WTC11 (cell line): Measurements from ENCODE around the gene TBC1D22A. TPM values are rescaled to one million over a fixed set of nuclear protein-coding genes. Genes with fewer than 3 reads are reported as not detected.

ENCODE experiments used
- ATAC-seq: fragments of 200-7000 bp; cut with Tn5 transposase; 2 replicates; pipeline ENCODE4 v1.10.0; 2021; ENCODE audit warnings: mild to moderate bottlenecking, moderate library complexity
- CTCF ChIA-PET: fragments of 300-600 bp; sonication (Branson Sonifier 250); formaldehyde crosslinking; loops from one replicate; lab custom pipeline; 2021; ENCODE audit warnings: antibody characterized with exemption; lab: Charles Lee
- POLR2A ChIA-PET: fragments of 350-600 bp; sonication (Branson Sonifier 250); formaldehyde crosslinking; loops from one replicate; lab custom pipeline; 2021; ENCODE audit warnings: antibody characterized with exemption; lab: Charles Lee
- DNase-seq: peaks from one replicate; pipeline ENCODE4 v3.0.0; 2021; ENCODE audit warnings: low spot score
- H3K27ac Mint-ChIP-seq: 2 replicates; pipeline ENCODE4 v1.8.0; 2021; ENCODE audit warnings: mixed read lengths
- H3K27me3 Mint-ChIP-seq: 2 replicates; pipeline ENCODE4 v1.8.0; 2021; ENCODE audit warnings: low read depth, mild to moderate bottlenecking, moderate library complexity, mixed read lengths
- H3K36me3 Mint-ChIP-seq: 2 replicates; pipeline ENCODE4 v1.8.0; 2021; ENCODE audit warnings: mixed read lengths
- H3K4me1 Mint-ChIP-seq: 2 replicates; pipeline ENCODE4 v1.8.0; 2022; ENCODE audit warnings: mixed read lengths
- H3K4me3 Mint-ChIP-seq: 2 replicates; pipeline ENCODE4 v1.8.0; 2021; ENCODE audit warnings: mild to moderate bottlenecking, moderate library complexity, mixed read lengths
- H3K9me3 Mint-ChIP-seq: 2 replicates; pipeline ENCODE4 v1.8.0; 2021; ENCODE audit warnings: mixed read lengths
- ATF6 ChIP-seq: sonication (generic); formaldehyde crosslinking; IDR thresholded peaks from 2 replicates; pipeline ENCODE4 v1.8.1; 2023; ENCODE audit warnings: mild to moderate bottlenecking, missing genetic modification reagents
- CREM ChIP-seq: sonication (generic); formaldehyde crosslinking; IDR thresholded peaks from 2 replicates; pipeline ENCODE4 v1.8.1; 2022; ENCODE audit warnings: mild to moderate bottlenecking, missing genetic modification reagents, moderate library complexity
- E2F1 ChIP-seq: sonication (generic); formaldehyde crosslinking; IDR thresholded peaks from 2 replicates; pipeline ENCODE4 v1.8.0; 2022; ENCODE audit warnings: mild to moderate bottlenecking, missing genetic modification reagents
- ERG ChIP-seq: fragments of 250-450 bp; sonication (Bioruptor Pico); IDR thresholded peaks from 2 replicates; pipeline ENCODE4 v1.8.0; 2021; ENCODE audit warnings: mild to moderate bottlenecking
- ESRRA ChIP-seq: sonication (generic); formaldehyde crosslinking; IDR thresholded peaks from 2 replicates; pipeline ENCODE4 v1.8.1; 2022; ENCODE audit warnings: mild to moderate bottlenecking, missing genetic modification reagents, borderline replicate concordance
- ETV6 ChIP-seq: sonication (generic); formaldehyde crosslinking; IDR thresholded peaks from 2 replicates; pipeline ENCODE4 v1.8.1; 2022; ENCODE audit warnings: mild to moderate bottlenecking, missing genetic modification reagents
- FOXP1 ChIP-seq: sonication (generic); formaldehyde crosslinking; IDR thresholded peaks from 2 replicates; pipeline ENCODE4 v1.8.0; 2022; ENCODE audit warnings: missing genetic modification reagents, mild to moderate bottlenecking, moderate library complexity, borderline replicate concordance
- JAZF1 ChIP-seq: fragments of 250-450 bp; sonication (Bioruptor Pico); IDR thresholded peaks from 2 replicates; pipeline ENCODE4 v1.9.0; 2021; ENCODE audit warnings: moderate library complexity, mild to moderate bottlenecking, inconsistent platforms
- MLX ChIP-seq: sonication (generic); formaldehyde crosslinking; IDR thresholded peaks from 2 replicates; pipeline ENCODE4 v1.8.1; 2023; ENCODE audit warnings: mild to moderate bottlenecking, missing genetic modification reagents, moderate library complexity
- NFATC4 ChIP-seq: fragments of 250-450 bp; sonication (Bioruptor Pico); IDR thresholded peaks from 2 replicates; pipeline ENCODE4 v1.9.0; 2021; ENCODE audit warnings: mild to moderate bottlenecking
- NFE2L1 ChIP-seq: sonication (generic); formaldehyde crosslinking; IDR thresholded peaks from 2 replicates; pipeline ENCODE4 v1.8.1; 2023; ENCODE audit warnings: missing genetic modification reagents
- PRRX2 ChIP-seq: fragments of 250-450 bp; sonication (Bioruptor Pico); IDR thresholded peaks from 2 replicates; pipeline ENCODE4 v1.8.0; 2021; ENCODE audit warnings: mild to moderate bottlenecking
- RELA ChIP-seq: sonication (generic); formaldehyde crosslinking; IDR thresholded peaks from 2 replicates; pipeline ENCODE4 v1.8.1; 2022; ENCODE audit warnings: missing genetic modification reagents, mild to moderate bottlenecking, borderline replicate concordance
- SMAD3 ChIP-seq: sonication (generic); formaldehyde crosslinking; IDR thresholded peaks from 2 replicates; pipeline ENCODE4 v1.8.0; 2022; ENCODE audit warnings: missing genetic modification reagents, mild to moderate bottlenecking, borderline replicate concordance
- TCF7 ChIP-seq: sonication (generic); formaldehyde crosslinking; IDR thresholded peaks from 2 replicates; pipeline ENCODE4 v1.8.0; 2022; ENCODE audit warnings: mild to moderate bottlenecking, low read depth, missing genetic modification reagents, moderate library complexity
- ZBTB21 ChIP-seq: sonication (generic); formaldehyde crosslinking; IDR thresholded peaks from 2 replicates; pipeline ENCODE4 v1.8.1; 2023; ENCODE audit warnings: mild to moderate bottlenecking, missing genetic modification reagents, borderline replicate concordance
- ZBTB43 ChIP-seq: sonication (generic); formaldehyde crosslinking; IDR thresholded peaks from 2 replicates; pipeline ENCODE4 v1.8.1; 2023; ENCODE audit warnings: mild to moderate bottlenecking, missing genetic modification reagents
- ZNF232 ChIP-seq: sonication (generic); formaldehyde crosslinking; IDR thresholded peaks from 2 replicates; pipeline ENCODE4 v1.8.0; 2022; ENCODE audit warnings: mild to moderate bottlenecking, missing genetic modification reagents
- ZNF317 ChIP-seq: sonication (generic); formaldehyde crosslinking; IDR thresholded peaks from 2 replicates; pipeline ENCODE4 v1.8.1; 2023; ENCODE audit warnings: low read depth, mild to moderate bottlenecking, moderate library complexity, missing genetic modification reagents, borderline replicate concordance
- ZNF425 ChIP-seq: fragments of 250-450 bp; sonication (Bioruptor Pico); conservative IDR thresholded peaks from 2 replicates; pipeline ENCODE4 v1.9.0; 2021; ENCODE audit warnings: mild to moderate bottlenecking
- ZNF512 ChIP-seq: sonication (generic); formaldehyde crosslinking; IDR thresholded peaks from 2 replicates; pipeline ENCODE4 v1.8.1; 2022; ENCODE audit warnings: missing genetic modification reagents, borderline replicate concordance
- ZNF671 ChIP-seq: fragments of 250-450 bp; sonication (Bioruptor Pico); IDR thresholded peaks from 2 replicates; pipeline ENCODE4 v1.8.0; 2021; ENCODE audit warnings: mild to moderate bottlenecking
- ZSCAN18 ChIP-seq: fragments of 250-450 bp; sonication (Bioruptor Pico); IDR thresholded peaks from 2 replicates; pipeline ENCODE4 v2.1.2; 2022; ENCODE audit warnings: mild to moderate bottlenecking, moderate library complexity
- total RNA-seq: library from RNA; stranded (reverse); gene quantifications from 3 replicates; pipeline ENCODE4 v1.2.3, GENCODE V29; 2021

Gene TBC1D22A
- total RNA-seq, 1 experiment from 2014 or later, result 18.1 TPM

- TF ChIP-seq ZNF512 (CRISPR knock-in tag), result no peak
- TF ChIP-seq PRRX2, result no peak
- TF ChIP-seq NFATC4 (CRISPR knock-in tag), result no peak
- TF ChIP-seq FOXP1, result no peak
- no peak for TF ChIP-seq ZNF425 (CRISPR knock-in tag)
- no peak for TF ChIP-seq ETV6 (CRISPR knock-in tag)
Measured at GRCh38 chr22:46857885-46858143, 95.4 kb downstream of the TBC1D22A start (continued).

- ChIA-PET CTCF (no interaction called here), POLR2A (no interaction called here)
- Mint-ChIP-seq H3K27me3 (no peaks in the 10 kb centered on the region; the same call in 1 of the 2 replicates), H3K4me1 (peaks cover 22% of the 10 kb centered on the region), H3K9me3 (0 out of 2 replicates have a peak, but pooled peaks cover 4% of the 10 kb centered on the region), H3K36me3 (peaks cover 3% of the 10 kb centered on the region; the same call in 1 of the 2 replicates), H3K27ac (no peak overlapping the region), H3K4me3 (no peak overlapping the region)
- no peak for TF ChIP-seq ZSCAN18 (CRISPR knock-in tag)
- TF ChIP-seq RELA (CRISPR knock-in tag), result no peak
- TF ChIP-seq ZBTB21 (CRISPR knock-in tag), result no peak
- no peak for TF ChIP-seq ZNF671 (CRISPR knock-in tag)
- TF ChIP-seq PRRX2, result no peak
- no peak for TF ChIP-seq NFE2L1 (CRISPR knock-in tag)
- no peak for TF ChIP-seq ERG
- DNase-seq, result no peak
- ATAC-seq, result no peak
Measured at GRCh38 chr22:46858181-46858771, 95.8 kb downstream of the TBC1D22A start.

GRCh38 chr22:46860562-46860961 is 98.1 kb downstream of the TBC1D22A start:
- ChIA-PET CTCF (interaction anchor here (3.1 kb wide), 1 partner anchor 57 kb away, joined by 8 read pairs; no protein-coding TSS in a partner anchor), POLR2A (no interaction called here)
- Mint-ChIP-seq H3K9me3 (0 out of 2 replicates have a peak, but pooled peaks cover 4% of the 10 kb centered on the region), H3K27ac (peak overlapping the region; percentile 55; the same call in 1 of the 2 replicates), H3K4me1 (peaks cover 20% of the 10 kb centered on the region), H3K4me3 (no peak overlapping the region), H3K36me3 (peaks cover 3% of the 10 kb centered on the region; the same call in 1 of the 2 replicates), H3K27me3 (no peaks in the 10 kb centered on the region; the same call in 1 of the 2 replicates)
- no peak for ATAC-seq
- DNase-seq, result no peak
- no peak for TF ChIP-seq JAZF1 (CRISPR knock-in tag)
- TF ChIP-seq ZNF317 (CRISPR knock-in tag), result no peak
- no peak for TF ChIP-seq ZBTB43 (CRISPR knock-in tag)
- no peak for TF ChIP-seq ESRRA
- no peak for TF ChIP-seq MLX (CRISPR knock-in tag)
- TF ChIP-seq CREM (CRISPR knock-in tag), result no peak
- TF ChIP-seq ATF6 (CRISPR knock-in tag), result no peak
- TF ChIP-seq ZNF232, result no peak
- no peak for TF ChIP-seq TCF7
- no peak for TF ChIP-seq E2F1 (CRISPR knock-in tag)
- TF ChIP-seq SMAD3 (CRISPR knock-in tag), result no peak
